ENCODE data around the gene EPS15.

- no peak for TF ChIP-seq EZH2 (IDR thresholded peaks at IDR 0.05; ENCODE audit: insufficient read depth, poor library complexity, severe bottlenecking)
- no peak for TF ChIP-seq EZH2phosphoT487 (IDR thresholded peaks at IDR 0.05; ENCODE audit: insufficient read depth, low read depth)
Measured at GRCh38 chr1:51331206-51332100, 187.6 kb downstream of the EPS15 start.

Measured in GM23248 (cell line).